Tibial artery (tissue), 4 donors: ENCODE measurements around the gene FMNL3.
A peak's percentile ranks its signal among the peaks of the same experiment; 100 is the strongest.

Experiments
- DNase-seq, 2 donors: peaks; one replicate each; pipeline ENCODE4 v3.0.0-alpha.2; 2019
- H3K27ac ChIP-seq, 2 donors: fragments of 200-600 bp; sonication (generic) in 1 of 2; 1 replicate in 1 of 2; 2 replicates in 1 of 2; pipeline ENCODE4 v1.5.1; 2018 to 2019; ENCODE audit warnings: mild to moderate bottlenecking in 1 of 2
- H3K27me3 ChIP-seq, 2 donors: fragments of 200-600 bp; sonication (generic) in 1 of 2; one replicate each; pipeline versions ENCODE4 v1.5.1 to v1.6.0; 2016 to 2019
- H3K36me3 ChIP-seq, 3 donors: fragments of 200-600 bp; sonication (generic) in 2 of 3; one replicate each; pipeline ENCODE4 v1.5.1; 2016 to 2019; ENCODE audit warnings: mild to moderate bottlenecking in 2 of 3
- H3K4me1 ChIP-seq, 4 donors: fragments of 200-600 bp; sonication (generic) in 2 of 4; 1 replicate in 3 of 4; 2 replicates in 1 of 4; pipeline ENCODE4 v1.5.1; 2016 to 2019
- H3K4me3 ChIP-seq, 2 donors: fragments of 200-600 bp; sonication (generic) in 1 of 2; 1 replicate in 1 of 2; 2 replicates in 1 of 2; pipeline ENCODE4 v1.5.1; 2018 to 2019; ENCODE audit warnings: mild to moderate bottlenecking in 2 of 2
- H3K9me3 ChIP-seq, 3 donors: fragments of 200-600 bp; sonication (generic) in 1 of 3; one replicate each; pipeline ENCODE4 v1.5.1; 2016 to 2019
- CTCF ChIP-seq, 2 experiments: fragments of 200-600 bp in 1 of 2; fragments of 450-650 bp in 1 of 2; IDR thresholded peaks; one replicate each; pipeline ENCODE4 v1.5.1; 2017 to 2019; ENCODE audit warnings: antibody characterized with exemption in 2 of 2, mild to moderate bottlenecking in 1 of 2, moderate library complexity in 1 of 2
- intact Hi-C: fragments of 100-400 bp; cut with DNase I; formaldehyde crosslinking; loops from one replicate; pipeline ENCODE4 v1.15.0; 2023; ENCODE audit warnings: low total_unique reads

The FMNL3 gene

DNA sequence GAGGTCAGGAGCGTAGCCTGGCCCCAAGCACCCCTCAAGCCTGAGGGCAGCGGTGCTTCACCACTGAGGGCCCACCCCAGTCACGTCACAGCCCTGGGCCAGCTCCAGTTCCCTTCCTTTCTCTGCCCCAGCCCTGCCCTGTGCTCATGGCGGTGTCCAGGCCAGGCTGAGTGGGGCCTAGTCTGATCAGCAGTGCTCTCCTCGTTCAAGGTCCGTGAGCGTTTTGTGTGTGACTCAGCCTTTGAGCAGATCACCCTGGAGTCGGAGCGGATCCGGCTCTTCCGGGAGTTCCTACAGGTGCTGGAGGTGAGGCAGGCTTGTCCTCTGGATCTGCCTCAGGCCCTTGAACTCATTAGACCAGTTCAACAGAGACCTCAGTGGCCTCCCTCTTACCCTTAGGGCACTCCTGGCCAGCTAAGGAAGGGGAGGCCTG lies 64.8 kb downstream of the FMNL3 start:
- Histone ChIP-seq H3K36me3 (peaks cover 22 to 90% (median 53%) of the 10 kb centered on the region in 3 donors), H3K4me1 (peaks cover 0 to 13% (median 7%) of the 10 kb centered on the region in 4 donors), H3K27ac (no peak overlapping the region), H3K27me3 (no peaks in the 10 kb centered on the region), H3K9me3 (no peaks in the 10 kb centered on the region), H3K4me3 (no peak overlapping the region)
- DNase-seq: no peak
- no peak for TF ChIP-seq CTCF (IDR thresholded peaks at IDR 0.05)
- intact Hi-C loops: no loop called here

- H3K9me3 ChIP-seq: no peaks in the 10 kb centered on the region
- peaks cover 22 to 91% (median 49%) of the 10 kb centered on the region in 3 donors for H3K36me3 ChIP-seq
- no peak overlapping the region for H3K27ac ChIP-seq
- peaks cover 0 to 13% (median 5%) of the 10 kb centered on the region in 4 donors for H3K4me1 ChIP-seq
- no peaks in the 10 kb centered on the region for H3K27me3 ChIP-seq
- no peak overlapping the region for H3K4me3 ChIP-seq
- intact Hi-C loops: no loop called here
- DNase-seq: no peak
- TF ChIP-seq CTCF (IDR thresholded peaks at IDR 0.05): no peak
Observed at GRCh38 chr12:49641748-49642369, 65.3 kb downstream of the FMNL3 start.

GRCh38 chr12:49636979-49637755 lies 70.0 kb downstream of the FMNL3 start:
- intact Hi-C loops: no loop called here
- Histone ChIP-seq H3K4me3 (no peak overlapping the region), H3K27me3 (no peaks in the 10 kb centered on the region), H3K4me1 (peaks cover 0 to 13% (median 7%) of the 10 kb centered on the region in 4 donors), H3K27ac (peak overlapping the region in 1 of 2 donors; percentile 25), H3K9me3 (no peaks in the 10 kb centered on the region), H3K36me3 (peaks cover 9 to 90% (median 28%) of the 10 kb centered on the region in 3 donors)
- peak in 1 of 2 donors; percentile 51 for DNase-seq
- peak; percentile 55 to 67 for TF ChIP-seq CTCF (IDR thresholded peaks at IDR 0.05)

DNA sequence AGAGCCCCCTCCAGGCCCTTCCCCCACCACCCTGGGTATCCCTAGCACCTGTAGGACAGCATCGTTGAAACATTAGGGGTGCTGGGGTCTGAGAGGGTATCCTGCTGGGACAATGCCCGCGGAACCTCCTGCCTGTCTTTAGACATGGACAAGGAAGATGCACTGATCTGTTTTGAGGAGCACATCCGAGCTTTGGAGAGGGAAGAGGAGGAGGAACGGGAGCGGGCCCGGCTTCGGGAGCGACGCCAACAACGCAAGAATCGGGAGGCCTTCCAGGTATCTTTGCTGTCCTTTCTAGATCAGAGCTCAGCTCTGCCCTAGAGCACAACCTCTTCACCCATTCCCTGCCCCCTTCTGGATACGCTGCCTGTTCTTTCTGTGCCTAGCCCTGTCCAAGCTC lies 70.6 kb downstream of the FMNL3 start:
- no peak for TF ChIP-seq CTCF (IDR thresholded peaks at IDR 0.05)
- Histone ChIP-seq H3K36me3 (peaks cover 9 to 90% (median 31%) of the 10 kb centered on the region in 3 donors), H3K4me3 (no peak overlapping the region), H3K27me3 (no peaks in the 10 kb centered on the region), H3K4me1 (peaks cover 0 to 13% (median 7%) of the 10 kb centered on the region in 4 donors), H3K9me3 (no peaks in the 10 kb centered on the region), H3K27ac (peak overlapping the region in 1 of 2 donors; percentile 25)
- intact Hi-C loops: no loop called here
- DNase-seq: no peak

GRCh38 chr12:49635656-49636055 lies 71.5 kb downstream of the FMNL3 start:
- intact Hi-C loops: no loop called here
- Histone ChIP-seq H3K36me3 (peaks cover 9 to 90% (median 32%) of the 10 kb centered on the region in 3 donors), H3K27ac (no peak overlapping the region), H3K27me3 (no peaks in the 10 kb centered on the region), H3K4me1 (peaks cover 0 to 13% (median 7%) of the 10 kb centered on the region in 4 donors), H3K4me3 (no peak overlapping the region), H3K9me3 (no peaks in the 10 kb centered on the region)
- TF ChIP-seq CTCF (IDR thresholded peaks at IDR 0.05): no peak
- no peak for DNase-seq
